Muscle of leg (tissue), 11 donors: ENCODE results near the gene RAB11FIP4. TPM values are rescaled to one million over a fixed set of nuclear protein-coding genes. Genes with fewer than 3 reads are reported as not detected.

Experiments used
- DNase-seq: peaks from one replicate; pipeline ENCODE4 v3.0.0; 2013
- H3K27ac ChIP-seq: one replicate; pipeline ENCODE4 v1.5.1; 2013; ENCODE audit warnings: mild to moderate bottlenecking, low read length, control low read depth
- H3K27me3 ChIP-seq: one replicate; pipeline ENCODE4 v1.6.1; 2013; ENCODE audit warnings: low read length; ENCODE audit not compliant: control insufficient read depth, insufficient read depth
- H3K36me3 ChIP-seq: one replicate; pipeline ENCODE4 v1.6.1; 2013; ENCODE audit warnings: low read length; ENCODE audit not compliant: control insufficient read depth, insufficient read depth
- H3K4me1 ChIP-seq: one replicate; pipeline ENCODE4 v1.6.1; 2013; ENCODE audit warnings: low read length; ENCODE audit not compliant: control insufficient read depth, insufficient read depth
- H3K4me3 ChIP-seq: one replicate; pipeline ENCODE4 v1.5.1; 2013; ENCODE audit warnings: low read length, control low read depth
- H3K9me3 ChIP-seq: replicated peaks from 2 replicates; pipeline ENCODE4 v1.6.1; 2013; ENCODE audit warnings: low read depth, low read length; ENCODE audit not compliant: control insufficient read depth
- WGBS: methylation state at CpG from one replicate; pipeline ENCODE4 v1.1.5; 2013; ENCODE audit warnings: missing lambda C conversion rate; ENCODE audit not compliant: insufficient coverage; 5-methylcytosine and 5-hydroxymethylcytosine counted together
- polyA plus RNA-seq, 8 donors: library from polyadenylated mRNA; unstranded; fragments of 120-200 nt; gene quantifications; one replicate each; pipeline versions ENCODE4 v1.2.1 to v1.2.3, GENCODE V29; 2013; ENCODE audit warnings: inconsistent platforms in 1 of 8, low replicate concordance in 1 of 8; ENCODE audit not compliant: insufficient read length in 8 of 8, insufficient read depth in 1 of 8
- total RNA-seq: library from RNA; stranded (reverse); fragments of 120-200 nt; gene quantifications from one replicate; pipeline ENCODE4 v1.2.4, GENCODE V29; 2013

RAB11FIP4 gene
- total and polyA plus RNA-seq, 9 donors, result 0.28 to 1.6 (median 0.89) TPM

DNA sequence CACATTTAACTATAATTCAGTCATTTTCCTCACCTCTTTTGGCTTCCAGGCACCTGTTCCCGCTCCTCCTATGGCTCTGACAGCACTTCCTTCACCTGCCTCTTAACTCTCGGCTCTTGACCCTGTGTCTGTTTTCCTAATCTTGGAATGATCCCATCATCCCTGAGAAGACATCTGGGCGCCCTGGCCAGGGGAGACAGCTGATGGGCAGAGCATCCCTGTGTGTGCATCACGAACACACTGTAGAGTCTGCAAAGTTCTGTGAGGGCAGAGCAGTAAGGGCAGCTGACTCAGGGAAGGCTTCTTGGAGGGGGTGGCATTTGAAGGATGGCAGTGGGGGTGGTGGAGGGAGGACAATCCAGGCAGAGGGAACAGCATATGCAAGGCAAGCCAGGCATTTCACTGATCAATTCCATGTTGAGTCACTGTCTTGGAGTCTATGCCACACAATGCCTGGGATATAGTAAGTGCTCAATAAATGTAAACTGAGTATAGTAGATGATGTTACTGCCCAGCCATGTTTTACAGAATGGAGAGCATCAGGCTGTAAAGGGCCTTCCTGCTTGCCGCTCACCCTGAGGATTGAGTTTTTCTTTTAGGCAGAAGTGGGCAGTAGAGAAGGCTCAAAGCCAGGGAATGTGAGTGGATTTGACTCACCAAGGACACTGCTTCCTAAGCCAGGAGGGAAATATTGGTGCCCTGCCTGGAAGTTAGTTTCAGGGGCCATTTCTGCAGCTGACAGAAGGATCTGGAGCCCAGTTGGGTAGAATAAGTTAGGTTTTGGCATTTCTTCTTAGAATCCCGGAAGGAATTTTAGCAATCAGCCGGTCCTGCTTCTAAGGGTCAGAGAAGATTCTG, 5.8 kb upstream of the RAB11FIP4 start:
- Histone ChIP-seq H3K4me1 (no peaks in the 10 kb centered on the region), H3K27me3 (peaks cover 17% of the 10 kb centered on the region), H3K9me3 (no peaks in the 10 kb centered on the region), H3K4me3 (no peak overlapping the region), H3K36me3 (peaks cover 10% of the 10 kb centered on the region), H3K27ac (no peak overlapping the region)
- no peak for DNase-seq
- WGBS, result 80% methylated on average over 5 of the region's 7 CpGs

DNA sequence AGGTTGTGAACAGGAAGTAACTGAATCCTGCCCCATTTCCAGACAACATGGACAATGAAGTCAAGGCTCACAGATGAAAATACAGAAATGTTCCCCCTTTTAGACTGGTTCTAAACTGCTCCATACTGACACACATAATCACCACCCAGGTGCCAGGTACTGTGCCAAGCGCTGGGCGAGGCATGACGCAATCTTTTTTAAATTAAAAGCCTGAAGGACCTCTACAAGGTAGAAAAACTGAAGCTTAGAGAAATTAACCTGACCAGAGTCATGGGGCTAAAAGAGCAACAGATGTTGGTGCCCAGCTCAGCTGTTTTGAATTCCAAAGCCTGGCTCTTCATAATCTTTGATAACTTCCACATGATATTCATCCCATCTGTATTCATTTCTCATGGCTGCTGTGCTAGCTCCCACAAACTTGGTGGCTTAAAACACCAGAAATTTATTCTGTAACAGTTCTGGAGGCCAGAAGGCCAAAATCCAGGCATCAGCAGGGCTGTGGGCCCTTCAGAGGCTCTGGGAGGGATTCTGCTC, 4.9 kb upstream of the RAB11FIP4 start:
- no peak overlapping the region for H3K27ac ChIP-seq
- H3K27me3 ChIP-seq, result peaks cover 23% of the 10 kb centered on the region
- 51% methylated on average over 2 of the region's 3 CpGs for WGBS

DNA sequence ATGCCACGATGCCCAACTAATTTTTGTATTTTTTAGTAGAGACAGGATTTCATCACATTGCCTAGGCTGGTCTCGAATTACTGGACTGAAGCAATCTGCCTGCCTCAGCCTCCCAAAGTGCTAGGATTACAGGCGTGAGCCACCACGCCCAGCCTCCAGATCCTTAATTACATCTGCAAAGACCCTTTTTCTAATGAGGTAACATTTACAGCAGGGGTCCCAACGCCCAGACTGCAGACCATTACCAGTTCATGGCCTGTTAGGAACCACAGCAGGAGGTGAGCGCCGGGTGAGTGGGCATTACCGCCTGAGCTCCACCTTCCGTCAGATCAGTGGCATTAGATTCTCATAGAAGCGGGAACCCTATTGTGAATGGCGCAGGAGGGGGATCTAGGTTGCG, 4.0 kb upstream of the RAB11FIP4 start:
- no peak overlapping the region for H3K4me3 ChIP-seq
- no peaks in the 10 kb centered on the region for H3K9me3 ChIP-seq
- peaks cover 4% of the 10 kb centered on the region for H3K36me3 ChIP-seq
- no peak for DNase-seq
- 71% methylated on average over 7 of the region's 12 CpGs for WGBS
- peaks cover 29% of the 10 kb centered on the region for H3K27me3 ChIP-seq
- H3K4me1 ChIP-seq, result peaks cover 8% of the 10 kb centered on the region
- no peak overlapping the region for H3K27ac ChIP-seq

More for the DNA sequence above, 4.9 kb upstream of the RAB11FIP4 start:
- peaks cover 10% of the 10 kb centered on the region for H3K36me3 ChIP-seq
- no peak overlapping the region for H3K4me3 ChIP-seq
- no peaks in the 10 kb centered on the region for H3K9me3 ChIP-seq
- H3K4me1 ChIP-seq, result peaks cover 2% of the 10 kb centered on the region
- no peak for DNase-seq

DNA sequence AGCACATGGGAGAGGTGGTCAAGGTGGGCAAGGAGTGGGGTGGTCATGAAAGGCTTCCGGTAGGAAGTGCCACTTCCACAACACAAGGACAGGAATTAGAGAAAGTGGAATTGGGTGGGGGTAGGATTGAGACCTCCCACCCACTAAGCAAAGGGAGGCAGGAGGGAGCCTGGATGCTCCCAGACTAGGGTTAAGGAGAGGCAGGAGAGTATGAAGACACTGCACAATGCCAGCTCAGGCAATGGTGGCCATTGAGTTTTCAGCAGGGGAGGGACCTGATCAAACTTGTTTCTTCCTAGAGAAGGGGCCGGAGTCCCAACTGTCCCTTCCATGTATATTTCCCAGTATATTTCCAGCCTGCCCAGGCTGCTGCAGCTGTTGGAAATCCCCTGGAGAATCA, 3.1 kb upstream of the RAB11FIP4 start:
- no peak overlapping the region for H3K4me3 ChIP-seq
- H3K4me1 ChIP-seq, result peaks cover 8% of the 10 kb centered on the region
- H3K9me3 ChIP-seq, result no peaks in the 10 kb centered on the region
- no peaks in the 10 kb centered on the region for H3K36me3 ChIP-seq
- whole genome bisulfite sequencing, result 100% methylated on average over 1 of the region's 2 CpGs
- no peak overlapping the region for H3K27ac ChIP-seq
- H3K27me3 ChIP-seq, result peaks cover 38% of the 10 kb centered on the region
- no peak for DNase-seq

DNA sequence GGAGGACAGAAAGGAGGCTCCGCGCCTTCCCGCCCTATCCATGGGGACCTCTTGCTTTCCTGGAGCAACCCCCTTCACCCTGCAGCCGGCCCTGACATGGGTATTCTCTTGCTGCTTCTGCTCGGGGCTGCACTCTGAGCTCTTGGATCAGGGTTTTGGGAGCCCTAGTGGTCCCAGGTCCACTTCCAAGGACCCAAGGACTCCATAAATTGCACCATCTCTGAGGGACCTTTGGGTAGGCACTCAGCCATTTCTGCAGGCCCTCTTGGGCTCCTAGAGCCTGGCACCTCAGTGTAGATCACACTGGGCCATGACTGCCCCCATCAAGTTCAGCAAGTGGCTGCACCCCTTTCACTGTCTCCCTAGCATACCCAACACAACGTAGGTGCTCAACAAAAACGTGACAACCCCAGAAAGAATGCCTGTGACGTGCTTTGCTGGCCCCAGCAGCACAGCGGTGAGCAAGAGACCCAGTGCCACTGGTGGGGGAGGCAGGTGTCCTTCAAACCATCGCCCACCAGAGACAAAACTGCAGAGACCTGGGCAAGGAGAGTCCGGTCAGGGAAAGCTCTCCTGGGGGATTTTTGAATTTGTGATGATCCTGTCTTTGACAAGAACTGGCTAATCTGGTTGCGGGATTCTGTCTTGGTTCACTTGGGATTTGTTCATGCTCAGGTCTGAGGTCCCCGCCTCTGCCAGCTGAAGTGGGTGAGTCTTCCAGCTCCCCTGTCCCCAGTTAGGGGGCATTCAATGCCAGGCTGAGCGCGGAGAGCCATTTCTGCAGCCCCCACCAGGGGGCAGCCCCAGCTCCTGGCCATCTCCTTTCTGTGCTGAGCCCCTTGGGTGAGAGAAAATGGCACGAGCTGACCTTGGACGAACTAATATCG, 2.5 kb upstream of the RAB11FIP4 start:
- Histone ChIP-seq H3K4me3 (no peak overlapping the region), H3K27me3 (peaks cover 44% of the 10 kb centered on the region), H3K9me3 (no peaks in the 10 kb centered on the region), H3K27ac (no peak overlapping the region), H3K4me1 (peaks cover 8% of the 10 kb centered on the region), H3K36me3 (no peaks in the 10 kb centered on the region)
- 74% methylated on average over 11 of the region's 18 CpGs for WGBS
- DNase-seq, result no peak

DNA sequence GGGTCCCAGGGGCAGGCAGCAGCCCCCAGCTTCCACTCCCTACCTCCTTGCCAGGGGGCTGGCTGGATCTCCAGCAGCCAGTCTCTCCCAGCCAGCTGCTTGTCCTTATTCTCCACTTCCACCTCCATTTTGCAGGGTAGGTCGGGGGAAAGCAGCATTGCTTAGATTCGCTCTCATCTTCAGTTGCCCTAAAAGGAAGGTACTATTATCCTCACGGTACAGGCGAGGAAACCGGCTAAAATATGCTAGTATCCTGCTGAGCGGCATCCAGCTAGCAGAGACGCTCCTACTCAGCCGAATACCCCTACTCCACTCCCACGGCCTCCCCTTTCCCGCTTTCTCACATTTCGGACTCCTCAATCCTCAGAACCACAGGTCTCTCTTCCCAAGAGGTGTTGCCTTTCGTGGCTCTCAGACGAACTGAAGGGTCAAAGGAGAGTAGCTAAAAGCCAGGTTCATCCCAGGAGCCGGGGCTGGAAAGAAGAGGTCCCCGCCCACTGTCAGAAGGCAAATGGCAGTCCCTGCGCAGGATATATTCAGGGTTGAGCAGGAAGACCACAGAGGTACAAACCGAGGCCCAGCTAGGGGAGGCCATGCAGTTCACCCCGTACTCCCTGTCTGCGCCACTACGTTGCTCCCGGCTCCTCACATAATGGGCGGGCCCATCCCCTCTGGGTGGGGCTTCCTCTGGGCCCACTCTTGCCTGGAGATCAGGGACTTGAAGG, 1.7 kb upstream of the RAB11FIP4 start:
- peaks cover 8% of the 10 kb centered on the region for H3K4me1 ChIP-seq
- H3K4me3 ChIP-seq, result no peak overlapping the region
- peaks cover 44% of the 10 kb centered on the region for H3K27me3 ChIP-seq
- no peaks in the 10 kb centered on the region for H3K9me3 ChIP-seq
- DNase-seq, result no peak
- WGBS, result 58% methylated on average over 16 of the region's 22 CpGs
- no peak overlapping the region for H3K27ac ChIP-seq
- H3K36me3 ChIP-seq, result no peaks in the 10 kb centered on the region

DNA sequence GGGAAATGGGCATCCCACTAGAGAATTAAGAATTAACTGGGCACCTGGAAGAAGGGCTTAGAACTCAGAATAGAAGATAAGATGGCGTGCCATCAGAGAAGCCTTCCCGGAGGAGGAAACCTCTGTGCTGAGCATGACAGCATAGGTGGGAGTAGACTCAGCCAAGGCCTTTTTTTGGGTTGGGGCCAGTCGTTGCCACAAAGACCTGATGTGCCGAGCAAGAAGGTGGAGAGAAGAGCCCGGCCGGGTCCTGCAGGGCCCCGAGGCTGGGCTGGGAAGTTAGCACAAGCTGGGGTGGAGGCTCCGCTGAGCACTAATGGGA, 1.1 kb upstream of the RAB11FIP4 start:
- H3K4me1 ChIP-seq, result peaks cover 8% of the 10 kb centered on the region
- no peak overlapping the region for H3K4me3 ChIP-seq
- no peaks in the 10 kb centered on the region for H3K36me3 ChIP-seq
- H3K9me3 ChIP-seq, result no peaks in the 10 kb centered on the region
- no peak for DNase-seq
- 64% methylated on average over 8 of the region's 8 CpGs for WGBS
- H3K27ac ChIP-seq, result no peak overlapping the region
- H3K27me3 ChIP-seq, result peaks cover 44% of the 10 kb centered on the region

DNA sequence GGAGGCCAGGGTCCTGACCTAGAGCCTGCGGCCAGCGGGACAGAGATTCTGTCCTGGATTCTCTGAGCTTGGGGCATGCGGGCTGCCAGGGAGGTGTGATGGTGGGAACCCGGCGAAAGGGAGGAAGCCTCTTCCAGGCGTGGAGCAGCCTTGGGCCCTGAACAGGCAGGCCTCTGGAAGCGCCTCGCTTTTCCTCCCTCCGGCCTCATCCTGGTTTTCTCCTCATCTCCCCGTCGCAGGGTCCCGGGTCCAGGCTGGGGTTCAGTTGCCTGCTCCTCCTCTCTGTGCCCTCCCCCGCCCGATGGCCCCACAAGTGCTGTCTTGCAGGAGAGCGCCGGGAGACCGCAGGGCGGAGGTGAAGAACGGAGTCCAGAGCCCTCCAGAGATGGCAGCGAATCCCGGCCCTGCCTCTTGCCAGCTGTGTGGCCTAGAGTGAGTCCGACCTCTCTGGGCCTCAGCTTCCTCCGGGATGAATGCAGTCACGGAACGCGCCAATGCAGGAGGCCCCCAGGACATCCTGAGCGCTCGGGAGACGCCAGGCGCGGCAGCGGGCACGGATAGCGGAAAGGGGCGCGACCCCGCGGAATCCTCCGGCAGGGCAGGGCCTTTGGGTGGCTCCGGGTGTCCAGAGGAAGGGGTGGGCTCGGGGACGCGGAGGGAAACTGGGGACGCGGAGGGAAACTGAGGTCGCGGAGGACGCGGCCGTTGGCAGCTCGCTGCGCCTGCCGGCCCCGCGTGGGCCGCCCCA, 553 bp upstream of the RAB11FIP4 start:
- Histone ChIP-seq H3K9me3 (no peaks in the 10 kb centered on the region), H3K4me1 (peaks cover 8% of the 10 kb centered on the region), H3K27me3 (peaks cover 44% of the 10 kb centered on the region), H3K27ac (no peak overlapping the region), H3K36me3 (no peaks in the 10 kb centered on the region), H3K4me3 (peak overlapping the region; percentile 23)
- DNase-seq, result no peak
- 10% methylated on average over 39 of the region's 56 CpGs for WGBS

DNA sequence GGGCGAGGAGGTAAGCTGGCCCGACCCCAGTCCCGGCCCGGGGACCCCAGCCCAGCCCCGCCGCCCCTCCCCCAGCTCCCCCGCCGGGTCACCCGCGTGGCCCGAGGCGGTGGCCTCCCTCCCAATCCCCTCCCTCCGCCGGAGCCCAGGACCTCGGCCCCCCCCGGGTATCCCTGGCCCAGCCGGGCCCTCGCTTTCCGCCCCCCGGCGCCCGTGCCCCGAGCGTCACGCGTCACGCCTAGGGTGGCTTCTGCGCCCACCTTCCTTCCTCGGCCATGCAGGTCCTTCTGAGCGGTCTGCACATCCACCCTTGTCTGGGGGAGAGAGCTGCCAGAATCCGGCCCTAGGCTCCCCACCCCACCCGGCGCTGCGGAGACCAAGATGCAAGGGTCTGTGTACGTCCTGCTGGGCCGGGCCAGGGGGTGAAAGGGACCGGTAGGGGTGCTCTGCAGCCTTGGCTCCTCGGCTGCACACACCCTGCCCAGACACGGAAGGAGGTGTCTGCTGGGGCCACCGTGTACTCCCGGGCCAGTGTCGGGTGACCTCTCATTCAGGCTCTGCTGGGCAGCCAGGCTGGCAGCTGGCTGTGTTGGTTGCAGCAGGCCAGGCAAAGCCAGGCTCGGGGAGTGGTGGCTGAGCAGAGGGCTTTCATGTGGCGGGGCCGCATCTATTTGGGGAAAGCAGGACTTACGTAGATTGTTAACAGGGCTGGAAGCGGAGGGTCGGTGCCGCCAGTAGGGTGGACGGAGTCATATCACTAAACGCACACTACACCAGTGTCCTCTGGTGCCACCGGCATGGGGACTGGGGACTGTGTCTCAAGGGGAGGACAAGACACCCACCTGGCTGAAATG, 754 bp downstream of the RAB11FIP4 start:
- Histone ChIP-seq H3K27ac (no peak overlapping the region), H3K27me3 (peaks cover 44% of the 10 kb centered on the region), H3K9me3 (no peaks in the 10 kb centered on the region), H3K4me1 (peaks cover 8% of the 10 kb centered on the region), H3K36me3 (no peaks in the 10 kb centered on the region), H3K4me3 (no peak overlapping the region)
- no peak for DNase-seq
- 15% methylated on average over 48 of the region's 52 CpGs for WGBS
